ENCODE results near the gene ZNF100. TPM values are rescaled to one million over a fixed set of nuclear protein-coding genes. Genes with fewer than 3 reads are reported as not detected.

The ZNF100 gene
- total RNA-seq, 1 experiment from 2014 or later = 6.9 TPM

GRCh38 chr19:21704320-21704719 is 63.1 kb downstream of the ZNF100 start:
- no peak for DNase-seq (ENCODE audit: low read depth)

- DNase-seq (ENCODE audit: low read depth) = no peak
Measured at GRCh38 chr19:21699197-21699596, 68.2 kb downstream of the ZNF100 start.

DNA sequence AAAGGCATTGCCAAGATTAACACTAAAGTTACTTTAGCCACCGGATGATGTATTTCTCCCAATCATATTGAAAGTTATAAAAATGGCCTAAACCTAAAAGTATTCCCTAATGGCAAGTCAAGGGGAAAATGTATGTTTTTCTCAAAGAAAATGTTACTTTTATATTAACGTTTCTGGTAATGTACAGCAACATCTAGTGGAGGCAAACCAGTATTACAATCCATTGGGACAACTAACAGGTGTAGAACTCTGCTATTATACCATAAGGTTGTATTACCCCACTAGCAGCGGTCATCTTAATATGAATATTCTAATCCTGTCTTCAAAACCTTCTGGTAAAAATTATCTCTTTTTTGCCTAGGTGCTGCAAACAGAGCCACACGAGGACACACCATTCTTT is 69.2 kb downstream of the ZNF100 start:
- DNase-seq (ENCODE audit: low read depth) = peak; percentile 6

DNA sequence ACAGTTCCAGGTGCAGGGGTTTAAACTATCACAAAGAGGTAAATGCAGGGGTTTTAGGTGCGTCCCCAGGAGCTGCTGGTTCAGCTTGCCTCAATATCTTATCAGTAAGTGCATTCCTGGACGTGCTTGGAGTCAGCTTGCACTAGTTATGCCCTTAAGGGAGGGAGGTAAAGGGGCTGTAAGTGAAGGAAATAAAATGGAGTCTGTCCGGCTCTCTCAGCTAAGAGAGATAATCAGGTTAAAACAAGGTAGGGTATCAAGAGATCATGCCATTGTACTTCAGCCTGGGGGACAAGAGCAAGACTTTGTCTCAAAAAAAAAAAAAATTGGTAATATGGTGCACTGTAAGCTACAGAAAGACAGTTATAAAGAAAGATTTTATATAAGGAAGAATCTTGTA is 69.7 kb downstream of the ZNF100 start:
- no peak for DNase-seq (ENCODE audit: low read depth)

DNA sequence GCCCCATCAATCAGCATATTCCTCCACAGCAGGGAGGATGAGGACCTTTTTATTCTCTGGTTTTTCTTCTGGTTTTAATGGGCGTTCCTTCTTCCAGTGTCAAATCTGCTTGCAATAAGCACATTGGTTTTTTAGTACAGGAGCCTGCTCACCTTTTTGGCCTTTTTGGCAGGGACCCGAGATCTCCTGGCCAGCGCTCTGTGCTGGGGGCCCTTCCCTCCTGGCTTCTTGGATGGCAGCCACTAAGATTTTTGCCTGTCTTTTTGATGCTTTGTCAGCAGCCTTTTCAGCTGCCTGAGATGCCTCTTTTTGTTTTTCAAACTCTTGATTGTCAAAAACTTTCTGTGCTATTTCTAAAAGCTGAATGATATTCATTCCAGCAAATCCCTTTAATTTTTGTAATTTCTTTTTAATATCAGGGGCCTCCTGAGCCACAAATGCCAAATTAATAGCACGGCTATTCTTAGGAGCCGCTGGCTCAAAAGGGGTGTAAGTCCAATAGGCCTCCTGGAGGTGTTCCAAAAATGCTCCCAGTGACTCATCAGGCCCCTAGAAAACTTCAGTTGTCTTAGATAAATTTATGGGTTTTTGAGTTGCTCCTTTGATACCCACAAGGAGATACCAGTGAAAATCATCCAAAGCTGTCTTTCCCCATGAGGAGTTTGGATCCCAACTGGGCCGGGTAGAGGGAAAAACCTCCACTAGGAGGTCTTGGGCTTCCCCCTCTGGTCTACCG is 73.0 kb downstream of the ZNF100 start:
- no peak for DNase-seq (ENCODE audit: low read depth)

DNA sequence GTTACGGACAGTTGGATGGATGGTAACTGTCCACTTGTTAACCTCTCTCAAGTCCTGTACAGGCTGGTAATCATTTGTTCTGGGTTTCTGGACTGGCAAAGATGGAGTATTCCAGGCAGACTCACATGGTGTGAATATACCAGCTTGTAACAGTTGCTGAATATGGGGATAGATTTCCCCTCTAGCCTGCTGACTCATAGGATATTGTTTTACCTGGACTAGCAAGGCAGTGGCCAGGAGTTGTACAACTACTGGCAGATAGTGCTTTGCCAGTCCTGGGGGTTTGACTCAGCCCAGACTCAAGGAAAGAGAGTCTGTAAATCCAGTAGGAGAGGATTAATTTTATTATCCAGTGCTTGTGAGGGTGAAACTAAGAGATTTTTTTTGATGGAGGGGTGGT is 74.0 kb downstream of the ZNF100 start:
- DNase-seq (ENCODE audit: low read depth) = no peak

- DNase-seq (ENCODE audit: low read depth) = no peak
Measured at GRCh38 chr19:21691661-21692060, 75.7 kb downstream of the ZNF100 start.

DNA sequence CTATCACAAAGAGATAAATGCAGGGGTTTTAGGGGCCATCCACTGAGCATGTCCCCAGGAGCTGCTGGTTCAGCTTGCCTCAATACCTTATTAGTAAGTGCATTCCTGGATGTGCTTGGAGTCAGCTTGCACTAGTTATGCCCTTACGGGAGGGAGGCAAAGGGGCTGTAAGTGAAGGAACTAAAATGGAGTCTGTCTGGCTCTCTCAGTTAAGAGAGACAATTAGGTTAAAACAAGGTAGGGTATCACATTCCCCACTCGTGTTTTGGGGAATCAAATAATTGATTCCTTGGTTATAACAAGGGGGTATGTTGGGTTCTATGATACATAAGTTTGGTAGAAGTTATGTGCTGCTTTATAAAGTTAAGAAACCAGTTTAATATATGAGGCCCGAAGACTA is 78.9 kb downstream of the ZNF100 start:
- no peak for DNase-seq (ENCODE audit: low read depth)

DNA sequence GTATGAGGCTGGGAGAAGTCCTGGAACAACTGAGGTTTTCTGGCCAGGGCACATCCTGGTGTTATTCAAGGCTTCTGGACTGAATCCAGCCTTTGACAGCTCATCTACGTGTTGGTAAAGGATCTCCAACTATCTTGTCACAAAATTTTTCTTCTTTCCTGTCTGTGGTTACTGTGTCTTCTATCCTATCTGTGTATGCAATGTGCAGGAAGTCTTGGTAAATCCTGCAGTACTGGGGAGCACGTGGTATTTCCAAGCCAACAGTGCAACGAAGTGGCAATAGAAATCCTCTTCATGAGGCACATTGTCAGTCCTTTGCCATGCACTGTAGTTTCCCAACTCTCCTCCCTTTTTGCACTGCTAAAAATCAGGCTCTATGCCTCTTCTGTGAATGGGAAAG is 86.7 kb downstream of the ZNF100 start:
- no peak for DNase-seq (ENCODE audit: low read depth)

DNA sequence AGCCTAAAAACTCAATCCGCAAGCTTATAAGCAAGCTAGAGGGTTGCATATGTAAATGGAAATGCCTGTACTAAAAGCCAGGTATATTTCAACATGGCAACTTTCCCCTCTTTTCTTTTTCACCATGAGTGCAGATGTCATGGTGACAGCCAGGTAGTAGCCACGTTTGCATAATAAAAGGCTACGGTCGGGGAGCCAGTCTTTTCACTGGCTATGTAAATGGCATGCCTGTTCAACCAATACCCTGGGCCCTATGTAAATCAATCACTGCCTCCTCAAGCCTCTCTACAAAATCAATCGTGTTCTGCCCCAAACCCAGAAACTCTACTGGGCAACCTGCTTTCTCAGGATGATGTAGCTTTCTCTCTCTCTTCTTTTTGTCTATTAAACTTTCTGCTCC is 87.4 kb downstream of the ZNF100 start:
- DNase-seq (ENCODE audit: low read depth) = no peak

DNA sequence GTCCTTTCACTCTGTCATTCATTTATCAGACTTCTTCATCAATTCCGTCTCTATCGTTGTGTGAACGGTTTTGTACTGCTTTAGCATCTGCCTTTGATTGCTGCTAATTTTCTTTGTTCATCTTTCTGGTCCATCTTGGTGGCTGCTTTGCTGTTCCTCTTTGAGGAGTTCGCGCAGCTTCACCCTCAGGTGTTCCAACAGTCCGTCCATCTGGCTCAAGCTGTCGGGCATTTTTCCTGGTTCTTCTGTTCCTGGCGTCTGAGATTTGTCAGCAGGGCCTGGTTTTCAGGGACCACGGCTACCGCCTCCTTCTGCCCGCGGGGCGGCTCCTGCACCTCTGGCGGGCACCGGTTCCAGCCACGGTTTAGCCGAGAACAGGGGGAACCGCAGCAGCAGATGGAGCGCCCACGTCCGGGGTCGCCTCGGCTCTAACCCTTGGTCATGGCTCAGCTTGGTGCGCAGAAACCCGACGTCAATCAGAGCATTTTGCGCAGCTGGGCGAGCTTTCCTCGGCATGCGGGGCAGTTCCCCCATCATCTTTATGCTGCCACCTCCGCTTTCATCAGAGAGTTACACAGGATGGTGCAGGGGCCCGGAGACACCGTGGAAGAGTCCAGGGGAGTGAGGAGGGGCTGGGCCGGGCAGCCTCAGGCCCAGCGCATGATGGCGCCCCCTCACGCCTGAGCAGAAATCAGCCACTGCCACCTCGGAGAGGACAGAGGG is 89.5 kb downstream of the ZNF100 start:
- no peak for DNase-seq (ENCODE audit: low read depth)

DNA sequence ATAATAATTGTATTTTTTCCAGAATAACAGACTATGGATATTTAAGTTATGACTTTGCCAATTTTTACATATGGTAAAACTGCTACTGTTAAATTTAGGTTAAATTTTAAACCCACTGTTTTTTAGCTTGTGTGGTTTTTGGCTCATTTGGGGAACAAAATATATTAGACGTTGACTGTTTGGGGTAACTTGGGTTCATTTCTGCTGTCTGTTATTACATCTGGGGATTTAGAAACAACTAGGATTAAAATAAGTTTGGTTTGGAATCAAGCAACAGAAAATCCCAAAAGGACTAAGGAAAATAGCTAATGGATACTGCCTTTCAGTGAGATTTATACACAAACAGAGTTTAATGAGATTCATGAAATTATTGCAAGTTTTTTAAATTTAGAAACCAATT is 92.9 kb downstream of the ZNF100 start:
- no peak for DNase-seq (ENCODE audit: low read depth)

- peak; percentile 3 for DNase-seq (ENCODE audit: low read depth)
Measured at GRCh38 chr19:21673479-21673878, 93.9 kb downstream of the ZNF100 start.

Other genes with a start within 250 kb of the ZNF100 start
- 3.7 and 8.7 TPM in 2 replicates for gene ZNF43, start 68.6 kb upstream of the ZNF100 start, total RNA-seq (2014; rRNA removed; shearing (Covaris generic))
- not detected in 2 replicates for gene ZNF208, start 243.4 kb upstream of the ZNF100 start, total RNA-seq (2014; rRNA removed; shearing (Covaris generic))